Activated CD8-positive, alpha-beta memory T cell treated with anti-CD3 and anti-CD28 coated beads, Interleukin-2, amount 50 U/mL, for 1 hour (primary cell): Measurements from ENCODE around the gene GRIN3A.
"Not testable (repeated sequence)": the region's sequence is repeated elsewhere in the genome, so short reads cannot be mapped to it uniquely, and the experiment has no call there.

Experiments used
- DNase-seq: peaks from one replicate; pipeline ENCODE4 v3.0.0-alpha.2; 2020; ENCODE audit errors: extremely low read depth

GRIN3A gene

DNA sequence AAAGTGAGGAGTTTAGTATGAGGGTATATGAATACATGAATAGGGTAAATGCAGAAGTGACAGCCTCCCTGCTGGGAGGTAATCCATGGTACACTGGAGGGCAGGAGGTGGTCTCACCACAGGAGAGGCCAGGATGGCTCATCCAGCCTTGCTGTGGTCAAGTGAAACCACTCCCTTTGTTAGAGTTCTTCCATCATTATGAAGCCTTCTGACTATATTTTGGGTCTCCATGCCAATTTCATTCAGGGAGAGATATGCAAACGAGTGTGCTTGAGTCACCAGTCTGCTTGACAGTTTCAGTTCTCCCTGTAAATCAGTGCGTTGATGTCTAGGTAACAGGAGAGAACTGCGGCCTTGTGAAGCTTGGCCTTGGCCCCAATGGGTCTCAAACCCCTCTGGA lies 160.1 kb downstream of the GRIN3A start:
- no peak for DNase-seq

DNA sequence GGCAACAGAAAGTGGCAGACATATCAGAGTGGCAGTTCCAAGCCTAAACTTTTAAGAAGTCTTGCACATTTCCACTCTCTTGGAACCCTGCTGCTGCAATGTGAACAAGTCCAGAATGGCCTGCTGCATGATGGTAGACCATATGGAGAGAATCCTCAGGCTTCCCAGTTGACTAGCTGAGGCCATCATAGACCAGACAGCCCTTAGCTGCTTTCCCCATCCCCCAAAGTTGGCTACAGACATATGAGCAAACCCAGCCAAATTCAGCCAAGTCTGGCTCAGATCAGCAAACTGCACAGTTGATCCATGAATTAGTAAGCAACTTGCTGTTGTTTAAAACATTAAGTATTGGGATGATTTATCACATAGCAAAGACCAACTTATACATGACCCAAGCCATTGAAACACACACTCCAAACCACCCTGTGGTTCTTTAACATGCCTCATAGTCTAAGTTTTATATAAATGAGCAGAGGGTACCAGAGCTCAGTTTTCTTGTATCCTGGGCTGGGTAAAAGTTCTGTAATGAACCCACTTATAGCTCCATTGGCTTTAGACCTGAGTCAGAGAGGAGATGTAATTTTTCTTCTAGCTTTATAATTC lies 163.6 kb downstream of the GRIN3A start:
- no peak for DNase-seq

DNA sequence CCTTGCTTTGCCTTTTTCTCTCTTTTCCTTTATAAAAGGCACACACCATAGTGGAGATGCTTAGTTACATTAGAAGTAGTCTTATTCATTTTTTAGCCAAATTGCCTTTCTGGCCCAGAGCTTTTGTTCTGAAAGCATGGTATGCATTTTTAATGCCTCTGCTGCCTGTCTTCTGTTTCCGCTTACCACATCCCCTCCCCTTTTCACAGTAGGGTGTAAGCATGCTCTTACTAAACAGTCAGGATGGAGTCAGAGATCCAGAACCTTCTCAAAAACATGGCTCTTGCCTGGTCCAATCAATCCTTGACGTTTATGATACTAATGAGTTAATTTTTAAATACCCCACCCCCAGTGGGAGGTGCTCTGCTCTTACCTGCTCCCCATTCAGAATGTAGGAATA lies 166.1 kb downstream of the GRIN3A start:
- DNase-seq: no peak

DNA sequence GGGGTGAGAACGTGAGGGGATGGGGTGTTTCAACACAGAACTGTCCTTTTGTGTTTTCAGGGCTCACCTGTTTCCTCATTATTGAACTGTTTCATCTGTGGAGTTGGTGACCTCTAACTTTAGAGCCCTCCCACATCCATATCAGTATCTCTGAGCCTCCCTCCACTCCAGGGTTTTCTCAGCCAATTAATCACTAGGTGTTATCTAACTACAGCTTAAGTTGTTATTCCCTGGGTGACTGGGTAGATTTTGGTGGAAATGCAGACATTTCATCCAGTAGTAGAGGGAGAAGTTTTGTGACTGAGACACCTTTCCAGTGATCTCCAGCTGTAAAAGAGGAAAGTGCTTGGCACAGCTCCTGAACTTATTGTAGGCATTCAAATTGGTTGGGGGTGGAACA lies 167.3 kb downstream of the GRIN3A start:
- DNase-seq: no peak

DNA sequence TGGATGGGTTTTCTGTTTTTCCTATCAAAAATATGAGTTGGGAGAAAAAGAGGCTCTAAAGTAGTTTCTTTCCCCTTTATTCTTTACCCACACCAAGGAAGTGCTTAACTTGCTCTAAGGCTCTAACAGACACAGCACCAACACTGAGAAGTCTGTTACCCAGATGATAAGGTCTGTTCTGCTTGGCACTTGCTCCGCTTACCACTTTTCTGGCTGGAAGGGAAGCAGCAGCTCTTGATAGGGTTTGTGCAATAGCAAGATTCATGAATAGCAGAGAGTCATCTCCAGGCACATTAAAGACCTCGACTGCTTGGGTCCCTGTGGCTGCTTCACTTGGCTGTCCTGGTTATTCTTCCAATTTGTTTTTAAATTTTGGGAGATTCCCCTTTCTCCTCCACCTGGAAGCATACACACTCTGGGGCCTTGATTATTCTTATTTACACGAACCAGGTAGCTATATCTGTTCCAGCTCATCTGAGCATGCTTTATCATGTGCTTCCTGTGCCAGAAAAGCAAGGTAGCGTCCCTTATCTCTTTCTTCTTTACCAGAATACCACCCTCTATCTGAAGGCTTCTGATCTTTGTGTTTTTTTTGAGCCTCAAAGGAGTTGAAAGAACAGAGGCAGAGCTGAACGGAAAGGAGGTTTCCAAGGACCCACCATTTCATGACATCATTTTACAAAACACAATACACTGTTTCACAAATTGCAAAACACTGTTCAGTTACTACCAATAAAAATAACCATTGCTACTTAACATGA lies 168.5 kb downstream of the GRIN3A start:
- DNase-seq: no peak

DNA sequence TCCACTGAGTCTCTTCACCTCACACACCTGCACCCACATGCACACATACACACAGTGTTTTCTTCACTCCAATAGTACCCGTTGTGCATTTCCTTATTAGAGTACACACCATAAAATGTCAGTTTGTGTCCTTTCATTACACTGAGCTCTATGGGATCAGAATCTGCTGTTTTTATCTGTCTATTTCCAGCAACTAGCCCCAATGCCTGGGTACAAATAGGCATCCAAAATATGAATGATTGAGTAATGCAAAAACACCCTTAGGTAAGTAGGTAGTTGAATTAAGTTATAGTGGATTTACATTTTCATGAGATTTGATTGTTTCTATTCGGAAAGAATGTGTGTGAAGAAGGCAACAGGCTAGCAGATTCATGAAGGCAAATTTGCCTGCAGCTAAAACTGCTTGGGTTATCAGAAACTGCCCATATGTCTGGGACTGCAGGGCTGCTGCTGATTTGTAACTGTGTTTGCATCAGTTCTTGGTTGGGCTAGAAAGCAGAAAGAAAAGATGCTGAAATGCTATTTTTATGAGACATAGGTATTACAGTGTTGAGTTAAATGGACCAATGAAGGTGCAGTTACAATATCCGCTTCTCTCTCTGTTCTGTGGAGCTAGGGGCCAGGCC lies 170.6 kb downstream of the GRIN3A start:
- DNase-seq: no peak

DNA sequence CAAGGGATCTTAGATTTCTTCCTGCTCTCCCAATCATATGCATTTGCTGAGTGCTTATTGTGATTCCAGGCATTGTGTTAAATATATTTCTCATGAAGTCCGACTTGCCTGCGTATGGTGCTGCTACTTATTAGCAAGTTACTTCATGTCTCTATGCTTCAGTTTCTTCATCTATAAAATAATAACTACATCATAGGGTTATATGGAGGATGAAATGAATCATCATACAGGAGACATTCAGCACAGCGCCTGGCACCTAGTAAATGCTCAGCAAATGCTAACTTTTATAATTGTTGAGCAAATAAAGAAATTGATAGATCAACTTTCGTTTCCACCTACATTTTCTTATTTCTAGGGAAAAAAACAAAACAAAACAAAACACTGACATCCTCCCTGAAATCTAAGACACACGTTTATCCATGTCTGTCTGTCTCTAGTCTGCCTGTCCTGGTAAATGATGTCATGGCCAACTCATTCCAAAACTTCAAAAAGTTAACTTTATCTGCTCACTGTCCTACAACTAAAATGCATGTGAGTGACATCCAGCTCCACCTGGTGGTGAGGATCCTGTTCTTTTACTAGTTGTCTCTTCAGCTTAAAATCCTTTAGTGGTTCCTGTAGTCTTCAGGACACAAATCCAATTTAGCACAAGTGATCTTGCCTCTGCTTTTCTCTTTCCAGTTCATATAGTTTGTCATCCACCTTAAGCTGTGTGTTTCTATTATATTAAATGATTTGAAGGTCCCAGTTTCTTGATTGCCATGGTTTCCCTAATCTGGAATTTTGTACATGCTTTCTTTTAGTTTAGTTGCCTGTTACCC lies 171.3 kb downstream of the GRIN3A start:
- no peak for DNase-seq

DNA sequence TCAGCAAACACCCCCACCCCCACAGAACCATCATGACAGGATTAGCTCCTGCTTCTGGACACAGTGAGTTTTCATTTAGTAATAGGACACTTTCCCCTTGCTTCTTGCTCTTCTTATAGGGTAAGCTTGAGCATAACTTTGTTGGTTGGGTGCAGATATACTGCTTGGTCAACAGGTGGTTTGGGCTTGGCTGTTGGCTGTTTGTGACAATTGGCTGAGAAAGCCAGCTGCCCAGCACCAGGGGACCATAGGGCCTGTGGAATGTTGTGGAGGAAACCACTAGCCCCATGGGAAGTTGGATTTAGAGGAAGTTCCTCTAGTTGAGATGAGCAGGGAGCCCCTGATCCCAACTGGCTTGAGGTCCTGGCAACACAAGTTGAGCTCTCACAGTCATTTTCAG lies 174.2 kb downstream of the GRIN3A start:
- DNase-seq: no peak

DNA sequence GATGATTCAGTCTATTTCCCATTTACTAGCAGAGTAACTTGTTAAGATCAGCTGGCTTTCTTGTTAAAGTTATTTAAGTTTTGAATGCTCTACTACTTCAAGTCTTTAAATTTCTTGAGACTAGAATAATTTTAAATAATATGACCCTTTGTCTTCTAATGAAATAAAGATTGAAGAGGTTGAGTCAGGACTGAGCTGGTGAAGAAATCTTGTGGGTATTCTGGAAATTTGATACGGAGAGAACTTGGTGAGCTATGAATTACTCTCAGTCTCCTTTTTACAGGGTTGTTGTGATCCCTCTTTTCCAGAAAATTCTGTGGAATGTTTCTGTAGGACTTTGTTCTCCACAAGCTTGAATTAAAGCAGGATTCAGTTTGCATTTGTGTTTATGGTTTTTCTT lies 175.5 kb downstream of the GRIN3A start:
- no peak for DNase-seq

DNA sequence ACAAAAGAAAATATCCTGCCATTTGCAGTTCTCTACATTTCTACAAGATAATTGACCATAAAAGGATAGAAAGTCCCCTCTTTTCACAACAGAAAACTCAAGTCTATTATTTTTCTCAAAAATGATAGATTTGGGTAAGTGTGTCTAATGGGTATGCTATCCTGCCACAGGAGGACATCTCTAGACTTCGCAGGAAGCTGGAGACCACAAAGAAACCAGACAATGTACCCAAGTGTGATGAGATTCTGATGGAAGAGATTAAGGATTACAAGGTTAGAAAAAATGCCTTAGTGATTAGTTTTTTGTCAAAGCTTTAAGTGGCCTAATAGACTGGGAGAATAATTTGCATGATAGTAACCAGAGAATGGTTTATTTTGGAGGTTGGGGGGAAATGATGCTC lies 176.7 kb downstream of the GRIN3A start:
- DNase-seq: no peak

DNA sequence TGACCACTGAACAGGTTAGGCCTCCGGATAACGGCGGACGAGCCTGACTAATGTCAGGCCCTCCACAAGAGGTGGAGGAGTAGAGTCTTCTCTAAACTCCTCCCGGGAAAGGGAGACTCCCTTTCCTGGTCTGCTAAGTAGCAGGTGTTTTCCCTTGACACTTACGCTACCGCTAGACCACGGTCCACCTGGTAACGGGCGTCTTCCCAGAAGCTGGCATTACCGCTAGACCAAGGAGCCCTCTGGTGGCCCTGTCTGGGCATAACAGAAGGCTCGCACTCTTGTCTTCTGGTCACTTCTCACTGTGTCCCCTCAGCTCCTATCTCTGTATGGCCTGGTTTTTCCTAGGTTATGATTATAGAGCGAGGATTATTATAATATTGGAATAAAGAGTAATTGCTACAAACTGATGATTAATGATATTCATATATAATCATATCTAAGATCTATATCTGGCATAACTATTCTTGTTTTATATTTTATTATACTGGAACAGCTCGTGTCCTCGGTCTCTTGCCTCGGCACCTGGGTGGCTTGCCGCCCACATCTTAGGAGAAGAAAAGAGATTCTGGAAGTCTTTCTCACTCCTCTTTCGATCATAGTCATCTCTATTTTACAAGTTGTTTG lies 188.9 kb downstream of the GRIN3A start:
- DNase-seq: not testable (repeated sequence)

DNA sequence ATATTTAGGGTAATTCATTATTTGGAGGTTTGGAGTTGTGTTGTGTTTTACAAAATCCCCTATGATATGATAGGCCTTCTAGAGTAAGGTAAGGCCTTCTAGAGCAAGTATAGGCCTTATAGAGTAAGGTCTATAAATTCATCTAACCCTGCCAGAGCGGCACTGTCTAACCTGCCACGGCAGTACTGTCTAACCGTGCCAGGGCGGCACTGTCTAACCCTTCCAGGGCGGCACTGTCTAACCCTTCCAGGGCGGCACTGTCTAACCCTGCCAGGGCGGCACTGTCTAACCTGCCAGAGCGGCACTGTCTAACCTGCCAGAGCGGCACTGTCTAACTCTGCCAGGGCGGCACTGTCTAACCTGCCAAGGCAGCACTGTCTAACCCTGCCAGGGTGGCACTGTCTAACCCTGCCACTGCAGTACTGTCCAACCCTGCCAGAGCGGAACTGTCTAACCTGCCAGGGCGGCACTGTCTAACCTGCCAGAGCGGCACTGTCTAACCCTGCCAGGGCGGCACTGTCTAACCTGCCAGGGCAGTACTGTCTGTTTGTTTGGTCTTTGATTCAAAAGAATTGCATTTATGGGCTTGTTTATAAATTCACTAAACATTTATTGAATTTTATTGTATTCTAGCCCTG lies 195.2 kb downstream of the GRIN3A start:
- DNase-seq: no peak

DNA sequence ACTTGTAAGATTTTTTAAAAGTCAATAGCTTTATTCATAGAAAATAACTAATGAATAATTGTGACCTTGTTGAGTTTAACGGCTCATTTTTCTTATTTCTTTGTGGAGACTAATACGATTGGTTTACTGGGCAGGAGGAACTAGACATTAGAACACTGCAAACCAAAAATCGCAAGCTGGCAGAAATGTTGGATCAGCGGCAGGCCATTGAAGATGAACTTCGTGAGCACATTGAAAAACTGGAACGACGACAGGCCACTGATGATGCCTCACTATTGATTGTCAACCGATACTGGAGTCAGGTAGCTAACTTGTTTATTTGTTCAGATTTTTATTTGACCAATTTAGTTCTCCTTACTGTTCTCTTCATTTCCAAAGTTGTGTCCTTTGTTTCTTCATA lies 198.4 kb downstream of the GRIN3A start:
- DNase-seq: no peak

DNA sequence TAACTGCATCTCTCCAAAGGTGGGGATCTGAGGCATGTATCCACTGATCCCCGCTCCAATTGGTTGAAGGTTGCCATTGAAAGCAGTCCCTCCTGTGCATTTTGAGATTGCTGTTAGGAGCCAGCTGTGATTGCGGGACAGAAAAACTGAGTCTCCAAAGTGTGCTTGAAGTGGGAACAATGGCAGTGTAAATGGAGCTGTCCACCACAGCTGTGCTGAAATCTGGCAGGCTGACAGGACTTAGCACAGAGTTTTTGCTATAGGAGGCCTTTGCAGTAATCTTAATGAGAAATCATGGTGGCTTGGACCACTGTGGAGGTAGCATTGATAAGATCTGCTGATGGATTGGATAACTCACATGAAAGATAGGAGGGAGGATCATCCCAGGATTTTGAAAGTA lies 201.5 kb downstream of the GRIN3A start:
- DNase-seq: no peak

DNA sequence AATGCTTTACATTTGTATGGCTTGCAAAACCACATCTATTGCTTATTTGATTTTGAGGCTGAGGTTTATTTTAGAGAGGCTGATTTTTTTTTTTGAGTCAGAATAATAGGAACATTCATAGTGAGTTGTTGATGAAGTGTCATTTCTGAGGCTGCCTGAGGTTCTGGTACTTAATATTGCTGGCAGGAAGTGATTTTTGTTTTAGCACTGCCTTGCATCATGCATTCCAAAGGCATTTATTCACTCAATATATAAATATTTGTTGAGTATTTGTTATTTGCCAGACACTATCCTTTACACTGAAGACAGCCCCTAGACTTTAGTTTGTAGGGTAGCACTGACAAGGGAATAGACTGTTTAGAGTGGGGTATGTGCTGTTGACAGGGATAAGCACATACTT lies 202.1 kb downstream of the GRIN3A start:
- DNase-seq: no peak

DNA sequence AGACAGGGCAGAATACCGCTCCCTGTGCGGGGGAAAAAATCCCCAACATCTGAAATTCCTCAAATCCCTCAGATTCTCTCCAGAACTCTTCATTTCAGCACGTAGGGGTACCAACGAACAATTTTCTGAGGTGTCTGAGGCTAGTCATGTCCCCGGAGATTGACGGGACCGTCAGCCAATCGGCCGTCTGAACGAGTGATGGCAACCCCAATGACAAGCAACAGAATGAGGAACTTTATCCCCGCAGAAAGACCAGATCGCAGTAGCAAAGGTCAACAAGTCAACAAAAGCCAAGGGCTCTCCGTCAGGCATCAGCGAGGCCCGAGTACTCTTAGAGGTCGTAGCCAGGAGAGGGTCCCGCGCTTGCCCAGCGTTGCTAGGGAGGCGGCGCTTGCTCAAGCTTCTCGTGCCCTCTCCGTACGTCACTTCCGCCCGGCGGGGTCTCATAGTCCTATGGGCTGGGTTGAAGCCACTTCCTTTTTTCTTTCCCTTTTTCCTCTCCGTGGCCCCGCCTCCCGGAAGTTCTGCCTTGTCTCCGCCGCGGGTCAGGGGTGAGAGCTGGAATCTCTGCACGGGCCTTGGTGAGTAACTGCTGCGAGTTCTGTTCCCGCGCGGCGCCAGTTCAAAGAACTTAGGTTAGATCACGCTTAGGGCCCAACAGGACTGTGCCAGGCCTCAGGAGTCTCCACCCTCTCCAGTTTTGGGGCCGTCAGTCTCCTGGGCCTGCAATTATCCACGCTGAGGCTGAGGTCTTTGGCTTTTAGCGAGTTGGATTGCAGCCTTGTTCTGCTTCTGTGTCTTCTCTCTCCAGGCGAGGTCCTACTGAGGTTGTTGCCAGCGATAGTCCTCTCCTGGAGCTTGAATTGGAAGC lies 204.9 kb downstream of the GRIN3A start, which contains the start of gene RNF20:
RNF20 (plus strand) TSS at position 520 of the 871 bp plus-strand sequence. CDS start 1,571 bp downstream, outside the sequence.
- DNase-seq: peak; percentile 100

DNA sequence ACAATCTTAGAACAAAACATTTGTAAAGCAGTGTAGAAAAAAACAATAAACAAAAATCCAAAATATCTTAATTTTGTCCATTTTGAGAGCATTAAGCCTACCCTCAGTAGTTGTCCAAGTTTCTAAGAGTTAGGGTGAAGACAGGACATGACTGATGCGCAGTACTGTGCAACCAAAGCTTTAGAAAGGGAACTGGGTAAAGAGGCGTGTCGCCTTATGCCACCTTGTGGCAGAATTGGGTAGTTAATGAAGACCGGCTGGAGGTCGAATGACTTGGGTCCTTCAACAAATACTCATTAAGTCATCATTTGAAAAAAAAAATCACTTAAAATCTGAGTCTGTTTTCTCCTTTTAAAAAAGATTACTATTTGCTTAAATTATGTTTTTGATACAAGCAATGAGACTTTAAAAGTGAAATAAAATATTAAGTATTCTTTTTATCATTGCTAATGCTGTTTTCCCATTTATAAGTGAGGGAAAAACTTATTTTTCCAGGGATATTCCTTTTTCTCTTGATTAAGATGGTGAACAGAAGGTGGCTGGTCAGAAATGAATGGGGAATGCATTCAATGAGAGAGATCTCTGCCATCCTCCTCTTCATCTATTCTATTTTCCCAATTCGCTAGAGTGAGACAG lies 208.3 kb downstream of the GRIN3A start:
- DNase-seq: no peak

DNA sequence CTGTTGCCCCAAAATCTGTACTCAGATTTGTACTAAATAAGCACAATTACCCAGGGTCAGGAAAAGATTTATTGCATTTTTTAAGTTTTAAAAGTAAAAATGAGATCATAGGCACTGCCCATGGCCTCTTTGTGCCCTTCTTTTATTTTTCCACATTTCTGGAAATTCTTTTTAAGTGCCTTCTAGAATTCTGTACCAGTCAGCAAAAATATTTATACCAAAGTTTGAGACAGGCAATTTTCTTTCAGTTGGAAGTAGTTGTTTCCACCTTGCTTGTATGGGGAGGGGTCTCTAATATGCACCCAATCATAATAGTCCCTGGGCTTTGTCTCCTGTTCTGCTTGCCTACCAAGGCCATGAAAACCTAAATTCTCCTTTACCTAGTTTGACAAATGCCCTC lies 210.4 kb downstream of the GRIN3A start:
- DNase-seq: no peak

DNA sequence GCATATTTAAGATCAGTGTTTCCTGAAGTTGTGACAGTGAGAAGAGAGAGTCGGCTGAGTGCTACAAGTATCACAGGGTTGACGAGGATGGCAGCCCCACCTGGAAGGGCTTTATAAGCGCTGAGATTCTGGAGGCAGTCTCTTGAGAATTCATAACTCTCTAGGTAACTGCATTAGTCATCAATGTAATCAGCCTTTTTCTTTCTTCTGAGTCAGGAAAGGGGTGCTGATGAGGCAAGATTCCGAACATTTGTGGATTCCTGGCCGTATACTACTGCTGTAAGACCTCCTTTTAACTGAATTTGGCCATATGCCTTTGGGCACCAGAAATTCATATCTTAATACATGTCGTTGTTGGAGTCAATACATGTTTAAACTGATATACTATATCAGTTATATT lies 211.4 kb downstream of the GRIN3A start:
- DNase-seq: no peak

DNA sequence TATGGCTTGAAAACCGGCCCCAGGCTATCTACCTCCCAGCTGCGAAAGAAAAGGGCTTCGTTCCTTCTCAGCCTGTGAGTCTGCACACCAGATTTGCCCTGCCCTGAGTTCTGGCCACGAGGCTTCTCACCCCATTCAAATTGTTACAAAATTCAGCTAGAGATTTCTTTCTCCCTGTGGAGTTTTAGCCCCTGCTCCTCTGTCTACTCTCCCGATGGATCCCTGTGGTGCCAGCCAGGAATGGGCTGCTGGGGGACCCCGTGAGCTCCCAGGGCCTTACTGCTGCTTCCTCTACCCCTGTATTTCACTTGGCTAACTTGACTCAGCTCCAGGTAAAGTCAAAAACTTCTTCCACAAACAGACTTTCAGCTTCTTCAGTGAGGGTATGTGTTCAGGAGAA lies 214.1 kb downstream of the GRIN3A start:
- DNase-seq: no peak
